ENCODE data around the gene PVR. TPM values are rescaled to one million over a fixed set of nuclear protein-coding genes. Genes with fewer than 3 reads are reported as not detected.

The PVR gene
- total RNA-seq, 4 donors from 2014 or later, result 27.1 to 58.5 (median 33.4) TPM

DNA sequence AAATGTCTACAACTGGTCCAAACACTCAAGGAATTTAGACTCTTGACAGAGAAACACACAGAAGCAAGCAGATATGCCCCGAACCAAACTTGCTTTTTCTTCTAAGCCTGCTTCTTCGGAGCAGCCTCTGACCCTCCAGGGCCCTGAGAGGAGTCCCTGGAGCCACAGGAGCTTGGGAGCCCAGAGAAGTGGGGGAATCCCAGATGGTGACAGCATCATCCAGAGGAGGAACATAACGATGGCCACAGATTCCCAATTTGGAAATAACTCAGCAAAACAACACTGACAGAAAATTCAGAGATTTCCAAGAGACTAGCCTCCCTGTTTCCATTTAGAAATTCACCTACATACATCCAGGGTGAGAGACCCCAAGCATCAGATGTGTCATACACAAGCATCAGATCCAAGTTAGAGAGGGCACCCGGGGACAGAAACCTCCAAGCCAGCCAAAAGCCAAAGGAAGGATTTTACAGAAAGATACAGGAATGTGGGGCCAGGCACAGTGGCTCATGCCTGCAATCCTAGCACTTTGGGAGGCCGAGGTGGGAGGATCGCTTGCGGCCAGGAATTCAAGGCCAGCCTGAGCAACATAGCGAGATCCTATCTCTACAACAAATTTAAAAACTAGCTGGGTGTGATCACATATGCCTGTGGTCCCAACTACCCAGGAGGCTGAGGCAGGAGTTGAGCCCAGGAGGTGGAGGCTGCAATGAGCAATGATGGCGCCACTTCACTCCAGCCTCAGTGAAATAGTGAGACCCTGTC is 2.0 kb upstream of the PVR start:
- TF ChIP-seq POLR2A (IDR thresholded peaks at IDR 0.05), result no peak
- no peak for TF ChIP-seq EP300 (IDR thresholded peaks at IDR 0.05)
- no peak for TF ChIP-seq POLR2AphosphoS5 (IDR thresholded peaks at IDR 0.05)
- TF ChIP-seq, protein P1, sequence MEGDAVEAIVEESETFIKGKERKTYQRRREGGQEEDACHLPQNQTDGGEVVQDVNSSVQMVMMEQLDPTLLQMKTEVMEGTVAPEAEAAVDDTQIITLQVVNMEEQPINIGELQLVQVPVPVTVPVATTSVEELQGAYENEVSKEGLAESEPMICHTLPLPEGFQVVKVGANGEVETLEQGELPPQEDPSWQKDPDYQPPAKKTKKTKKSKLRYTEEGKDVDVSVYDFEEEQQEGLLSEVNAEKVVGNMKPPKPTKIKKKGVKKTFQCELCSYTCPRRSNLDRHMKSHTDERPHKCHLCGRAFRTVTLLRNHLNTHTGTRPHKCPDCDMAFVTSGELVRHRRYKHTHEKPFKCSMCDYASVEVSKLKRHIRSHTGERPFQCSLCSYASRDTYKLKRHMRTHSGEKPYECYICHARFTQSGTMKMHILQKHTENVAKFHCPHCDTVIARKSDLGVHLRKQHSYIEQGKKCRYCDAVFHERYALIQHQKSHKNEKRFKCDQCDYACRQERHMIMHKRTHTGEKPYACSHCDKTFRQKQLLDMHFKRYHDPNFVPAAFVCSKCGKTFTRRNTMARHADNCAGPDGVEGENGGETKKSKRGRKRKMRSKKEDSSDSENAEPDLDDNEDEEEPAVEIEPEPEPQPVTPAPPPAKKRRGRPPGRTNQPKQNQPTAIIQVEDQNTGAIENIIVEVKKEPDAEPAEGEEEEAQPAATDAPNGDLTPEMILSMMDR (IDR thresholded peaks at IDR 0.05), result no peak

GRCh38 chr19:44642377-44642776 is 1.3 kb upstream of the PVR start:
- Histone ChIP-seq H3K9me3 (no peaks in the 10 kb centered on the region), H3K4me3 (no peak overlapping the region), H3K4me1 (peaks cover 0 to 31% (median 5%) of the 10 kb centered on the region in 3 donors), H3K27ac (no peak overlapping the region), H3K27me3 (peaks cover 5% of the 10 kb centered on the region), H3K36me3 (peaks cover 0 to 6% of the 10 kb centered on the region in 2 donors)
- no peak for ATAC-seq
- 29 to 50% methylated on average over 1 of the region's 1 CpG for WGBS, 2 donors (ENCODE audit: low coverage in 1 of 2)
- TF ChIP-seq POLR2AphosphoS5 (IDR thresholded peaks at IDR 0.05), result no peak
- TF ChIP-seq, protein P1 (IDR thresholded peaks at IDR 0.05), result no peak
- TF ChIP-seq POLR2A (IDR thresholded peaks at IDR 0.05), result no peak
- TF ChIP-seq EP300 (IDR thresholded peaks at IDR 0.05), result no peak

More for the DNA sequence above, 2.0 kb upstream of the PVR start:
- 77 to 88% methylated on average over 6 to 9 of the region's 9 CpGs for WGBS, 2 donors (ENCODE audit: low coverage in 1 of 2)
- Histone ChIP-seq H3K4me3 (no peak overlapping the region), H3K27ac (no peak overlapping the region), H3K4me1 (peaks cover 0 to 24% (median 5%) of the 10 kb centered on the region in 3 donors), H3K27me3 (peaks cover 12% of the 10 kb centered on the region), H3K9me3 (no peaks in the 10 kb centered on the region), H3K36me3 (no peaks in the 10 kb centered on the region)
- ATAC-seq, result no peak

GRCh38 chr19:44644402-44645016 is 799 bp downstream of the PVR start:
- ATAC-seq, result peak; percentile 33
- 3 to 10% methylated on average over 4 to 12 of the region's 13 CpGs for WGBS, 2 donors (ENCODE audit: low coverage in 1 of 2)
- Histone ChIP-seq H3K4me1 (peaks cover 0 to 48% (median 9%) of the 10 kb centered on the region in 3 donors), H3K4me3 (peak overlapping the region; percentile 59 to 90), H3K36me3 (peaks cover 0 to 27% of the 10 kb centered on the region in 2 donors), H3K27me3 (no peaks in the 10 kb centered on the region), H3K27ac (peak overlapping the region; percentile 30 to 93 (median 87)), H3K9me3 (no peaks in the 10 kb centered on the region)
- TF ChIP-seq, protein P1 (IDR thresholded peaks at IDR 0.05), result peak in 1 of 4 experiments; percentile 4
- TF ChIP-seq EP300 (IDR thresholded peaks at IDR 0.05) (no peak), POLR2AphosphoS5 (IDR thresholded peaks at IDR 0.05) (peak; percentile 70), POLR2A (IDR thresholded peaks at IDR 0.05) (peak in 1 of 2 donors; percentile 5)

DNA sequence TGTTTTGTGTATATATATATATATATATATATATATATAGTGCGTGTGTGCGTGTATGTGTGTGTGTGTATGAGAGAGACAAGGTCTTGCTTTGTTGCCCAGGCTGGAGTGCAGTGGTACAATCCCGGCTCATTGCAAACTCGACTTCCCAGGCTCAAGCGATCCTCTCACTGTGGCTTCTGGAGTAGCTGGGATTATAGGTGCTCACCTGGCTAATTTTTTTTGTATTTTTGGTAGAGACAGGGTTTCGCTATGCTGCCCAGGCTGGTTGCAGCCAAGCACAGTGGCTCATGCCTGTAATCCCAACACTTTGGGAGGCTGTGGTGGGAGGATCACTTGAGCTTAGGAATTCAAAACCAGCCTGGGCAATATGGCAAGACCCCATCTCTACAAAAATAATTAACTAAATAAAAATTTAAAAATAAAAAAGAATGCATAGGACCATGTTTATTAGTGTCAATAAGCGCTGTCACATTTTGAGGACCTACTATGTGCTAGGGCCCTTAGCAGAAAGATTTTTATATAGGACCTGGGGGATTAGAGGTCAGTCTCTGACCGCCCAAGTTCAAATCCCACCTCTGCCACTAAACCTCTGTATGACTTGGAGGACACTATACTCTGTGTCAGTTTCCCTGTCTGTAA is 1.8 kb downstream of the PVR start:
- H3K27me3 ChIP-seq, result no peaks in the 10 kb centered on the region
- 72 to 78% methylated on average over 7 to 8 of the region's 8 CpGs for WGBS, 2 donors (ENCODE audit: low coverage in 1 of 2)
- peaks cover 0 to 48% (median 9%) of the 10 kb centered on the region in 3 donors for H3K4me1 ChIP-seq
- H3K36me3 ChIP-seq, result peaks cover 0 to 37% of the 10 kb centered on the region in 2 donors
- H3K9me3 ChIP-seq, result no peaks in the 10 kb centered on the region
- no peak for ATAC-seq
- H3K4me3 ChIP-seq, result no peak overlapping the region
- H3K27ac ChIP-seq, result no peak overlapping the region
- TF ChIP-seq EP300 (IDR thresholded peaks at IDR 0.05) (no peak), POLR2AphosphoS5 (IDR thresholded peaks at IDR 0.05) (no peak), POLR2A (IDR thresholded peaks at IDR 0.05) (no peak)
- TF ChIP-seq, protein P1 (IDR thresholded peaks at IDR 0.05), result no peak

All from gastroesophageal sphincter (tissue), 4 donors.